ENCODE data around the gene PARP6. TPM values are rescaled to one million over a fixed set of nuclear protein-coding genes. Genes with fewer than 3 reads are reported as not detected.

PARP6 gene
- total RNA-seq, 2 donors from 2014 or later, result 48.3 to 64.9 TPM

DNA sequence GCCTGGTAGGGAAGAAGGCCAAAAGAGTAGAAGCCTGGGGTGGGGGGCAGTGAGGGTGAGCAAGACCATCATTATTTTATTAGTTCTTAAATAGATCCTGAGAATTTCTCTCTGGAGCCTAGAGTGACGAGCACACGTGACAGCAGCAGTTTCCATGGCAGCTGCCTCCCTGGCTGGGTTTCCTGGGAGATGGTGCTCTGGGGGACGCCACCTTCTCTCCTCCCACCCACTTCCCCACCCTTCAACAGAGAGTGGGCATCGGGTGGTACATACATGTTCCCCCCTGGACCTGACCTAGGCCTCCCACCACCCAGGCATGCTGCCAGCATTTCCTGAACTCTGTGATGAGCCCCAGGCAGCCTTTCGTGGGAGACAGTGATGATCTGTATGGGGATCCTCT lies 34.7 kb upstream of the PARP6 start:
- ATAC-seq (no peak), DNase-seq (no peak)
- intact Hi-C loops (cut with DNase I), result no loop called here
- 66 to 88% methylated on average over 3 to 5 of the region's 5 CpGs for WGBS, 2 donors
- H3K9me3 ChIP-seq, result no peaks in the 10 kb centered on the region
- H3K4me3 ChIP-seq, result no peak overlapping the region
- H3K27ac ChIP-seq, result no peak overlapping the region
- no peak for TF ChIP-seq CTCF (IDR thresholded peaks at IDR 0.05)
- TF ChIP-seq POLR2A (IDR thresholded peaks at IDR 0.05), result no peak
- H3K4me1 ChIP-seq, result no peaks in the 10 kb centered on the region
- H3K27me3 ChIP-seq, result no peaks in the 10 kb centered on the region
- no peaks in the 10 kb centered on the region for H3K36me3 ChIP-seq (replicated peaks in 1 of 2; ENCODE audit: insufficient read depth in 1 of 2, low read depth in 2 of 2)

DNA sequence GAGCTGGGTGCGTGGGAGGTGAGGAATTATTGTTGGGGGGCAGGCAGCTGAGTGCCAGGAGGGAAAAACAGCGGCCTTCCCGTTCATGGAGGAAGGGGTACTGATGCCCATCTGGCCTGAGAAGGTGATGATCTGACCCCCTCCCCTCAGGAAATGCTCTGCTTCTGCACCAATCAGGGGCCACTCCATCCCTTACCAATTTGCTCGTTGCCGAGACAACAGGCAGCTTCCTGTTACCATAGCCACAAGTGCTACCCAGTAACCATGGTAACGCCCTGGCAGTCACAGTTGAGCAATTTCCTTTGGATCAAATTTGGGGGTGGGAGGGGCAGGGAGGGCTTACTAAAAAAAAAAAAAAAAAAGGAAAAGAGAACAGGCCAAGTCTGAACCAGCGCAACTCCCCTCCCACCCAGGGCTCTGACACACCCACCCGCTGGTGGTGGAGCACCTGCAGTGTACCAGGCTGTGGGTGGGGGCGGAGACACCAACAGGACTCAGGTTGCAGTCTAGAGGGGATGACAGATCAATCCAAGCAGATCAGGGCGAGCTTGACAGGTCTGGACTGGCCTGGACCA lies 33.9 kb upstream of the PARP6 start:
- no peak for TF ChIP-seq CTCF (IDR thresholded peaks at IDR 0.05)
- no peak for TF ChIP-seq POLR2A (IDR thresholded peaks at IDR 0.05)
- 65 to 78% methylated on average over 10 of the region's 10 CpGs for WGBS, 2 donors
- Histone ChIP-seq H3K4me1 (no peaks in the 10 kb centered on the region), H3K4me3 (no peak overlapping the region), H3K9me3 (no peaks in the 10 kb centered on the region), H3K36me3 (replicated peaks in 1 of 2; ENCODE audit: insufficient read depth in 1 of 2, low read depth in 2 of 2) (no peaks in the 10 kb centered on the region), H3K27ac (no peak overlapping the region), H3K27me3 (no peaks in the 10 kb centered on the region)
- intact Hi-C loops (cut with DNase I), result no loop called here
- DNase-seq (peak in 1 of 4 donors; percentile 28), ATAC-seq (no peak)

- Histone ChIP-seq H3K4me3 (no peak overlapping the region), H3K9me3 (no peaks in the 10 kb centered on the region), H3K4me1 (no peaks in the 10 kb centered on the region), H3K36me3 (replicated peaks in 1 of 2; ENCODE audit: insufficient read depth in 1 of 2, low read depth in 2 of 2) (no peaks in the 10 kb centered on the region), H3K27ac (no peak overlapping the region), H3K27me3 (no peaks in the 10 kb centered on the region)
- DNase-seq (no peak), ATAC-seq (no peak)
- WGBS, 2 donors, result 79 to 88% methylated on average over 7 of the region's 7 CpGs
- TF ChIP-seq CTCF (IDR thresholded peaks at IDR 0.05) (no peak), POLR2A (IDR thresholded peaks at IDR 0.05) (no peak)
- intact Hi-C loops (cut with DNase I), result no loop called here
These were observed 32.2 kb upstream of the PARP6 start for GRCh38 chr15:72304596-72304995.

DNA sequence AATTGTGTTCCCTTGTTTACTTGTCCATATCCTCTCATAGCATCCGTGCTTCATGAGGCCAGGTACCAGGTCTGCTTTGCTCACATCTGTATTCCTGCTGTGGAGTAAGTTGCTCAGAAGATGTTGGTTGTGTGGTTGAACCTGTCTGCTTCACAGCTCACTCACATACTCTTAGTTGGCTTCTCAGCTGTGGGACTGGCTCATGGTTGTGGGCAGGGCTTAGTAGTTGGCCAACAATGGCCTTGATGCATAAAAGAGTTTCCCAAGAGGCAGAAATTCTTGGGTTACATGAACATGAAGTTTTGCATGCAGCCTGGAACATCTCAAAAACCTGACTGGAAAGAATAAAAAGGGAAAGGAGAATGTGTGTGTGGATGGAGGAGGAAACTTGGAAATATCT lies 30.6 kb upstream of the PARP6 start:
- H3K4me1 ChIP-seq, result no peaks in the 10 kb centered on the region
- WGBS, 2 donors, result 35 to 75% methylated on average over 1 of the region's 1 CpG
- H3K9me3 ChIP-seq, result no peaks in the 10 kb centered on the region
- TF ChIP-seq CTCF (IDR thresholded peaks at IDR 0.05), result no peak
- TF ChIP-seq POLR2A (IDR thresholded peaks at IDR 0.05), result no peak
- ATAC-seq (no peak), DNase-seq (no peak)
- no peak overlapping the region for H3K4me3 ChIP-seq
- no peak overlapping the region for H3K27ac ChIP-seq
- H3K27me3 ChIP-seq, result no peaks in the 10 kb centered on the region
- H3K36me3 ChIP-seq (replicated peaks in 1 of 2; ENCODE audit: insufficient read depth in 1 of 2, low read depth in 2 of 2), result no peaks in the 10 kb centered on the region
- intact Hi-C loops (cut with DNase I), result no loop called here

DNA sequence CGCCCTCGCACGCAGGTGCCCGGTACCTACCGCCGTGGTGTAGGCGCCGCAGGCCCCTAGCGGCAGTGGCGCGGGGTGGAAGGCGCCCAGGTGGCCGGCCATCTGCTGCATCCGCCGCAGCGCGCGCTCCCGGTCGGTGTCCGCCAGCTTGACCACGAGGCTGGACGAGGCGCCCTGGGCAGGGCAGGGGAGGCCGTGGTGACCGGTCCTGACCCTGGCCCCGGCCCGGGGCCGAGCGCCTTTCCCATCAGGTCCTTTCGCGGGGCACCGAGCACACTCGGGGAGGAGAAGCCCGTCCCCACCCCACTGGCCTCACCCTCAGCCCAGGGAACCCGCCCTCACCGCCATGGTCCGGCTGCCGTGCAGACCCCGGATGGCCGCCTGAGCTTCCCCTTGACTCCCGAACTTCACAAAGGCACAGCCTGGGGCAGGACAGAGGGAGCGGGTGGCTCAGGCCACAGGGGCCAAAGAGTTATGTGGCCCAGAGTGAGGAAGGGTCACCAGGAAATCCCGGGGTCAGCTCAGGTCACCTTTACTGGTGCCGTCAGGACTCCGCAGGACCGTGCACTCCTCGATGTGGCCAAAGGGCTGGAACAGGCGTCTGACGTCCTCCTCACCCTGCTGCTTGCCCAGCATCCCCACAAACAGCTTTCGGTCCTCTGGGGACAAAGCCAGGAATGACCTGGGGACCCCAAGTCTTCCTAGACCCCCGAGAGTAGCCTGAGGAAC lies 17.4 kb upstream of the PARP6 start:
- no peak overlapping the region for H3K4me3 ChIP-seq
- no peak for DNase-seq
- no peak for ATAC-seq
- TF ChIP-seq POLR2A (IDR thresholded peaks at IDR 0.05) (no peak), CTCF (IDR thresholded peaks at IDR 0.05) (no peak)
- H3K27me3 ChIP-seq, result no peaks in the 10 kb centered on the region
- intact Hi-C loops (cut with DNase I), result no loop called here
- no peaks in the 10 kb centered on the region for H3K9me3 ChIP-seq
- no peak overlapping the region for H3K27ac ChIP-seq
- no peaks in the 10 kb centered on the region for H3K36me3 ChIP-seq (replicated peaks in 1 of 2; ENCODE audit: insufficient read depth in 1 of 2, low read depth in 2 of 2)
- WGBS, 2 donors, result 81 to 85% methylated on average over 10 to 31 of the region's 52 CpGs
- H3K4me1 ChIP-seq, result no peaks in the 10 kb centered on the region

All from body of pancreas (tissue), 4 donors.